Epidermal melanocyte (primary cell): ENCODE data around the gene TSTD1.
"Not testable (repeated sequence)": the region's sequence is repeated elsewhere in the genome, so short reads cannot be mapped to it uniquely, and the experiment has no call there.

Experiments used
- DNase-seq: peaks from one replicate; pipeline ENCODE4 v3.0.0; 2011; ENCODE audit warnings: low spot score; ENCODE audit not compliant: insufficient read length

TSTD1 gene

DNA sequence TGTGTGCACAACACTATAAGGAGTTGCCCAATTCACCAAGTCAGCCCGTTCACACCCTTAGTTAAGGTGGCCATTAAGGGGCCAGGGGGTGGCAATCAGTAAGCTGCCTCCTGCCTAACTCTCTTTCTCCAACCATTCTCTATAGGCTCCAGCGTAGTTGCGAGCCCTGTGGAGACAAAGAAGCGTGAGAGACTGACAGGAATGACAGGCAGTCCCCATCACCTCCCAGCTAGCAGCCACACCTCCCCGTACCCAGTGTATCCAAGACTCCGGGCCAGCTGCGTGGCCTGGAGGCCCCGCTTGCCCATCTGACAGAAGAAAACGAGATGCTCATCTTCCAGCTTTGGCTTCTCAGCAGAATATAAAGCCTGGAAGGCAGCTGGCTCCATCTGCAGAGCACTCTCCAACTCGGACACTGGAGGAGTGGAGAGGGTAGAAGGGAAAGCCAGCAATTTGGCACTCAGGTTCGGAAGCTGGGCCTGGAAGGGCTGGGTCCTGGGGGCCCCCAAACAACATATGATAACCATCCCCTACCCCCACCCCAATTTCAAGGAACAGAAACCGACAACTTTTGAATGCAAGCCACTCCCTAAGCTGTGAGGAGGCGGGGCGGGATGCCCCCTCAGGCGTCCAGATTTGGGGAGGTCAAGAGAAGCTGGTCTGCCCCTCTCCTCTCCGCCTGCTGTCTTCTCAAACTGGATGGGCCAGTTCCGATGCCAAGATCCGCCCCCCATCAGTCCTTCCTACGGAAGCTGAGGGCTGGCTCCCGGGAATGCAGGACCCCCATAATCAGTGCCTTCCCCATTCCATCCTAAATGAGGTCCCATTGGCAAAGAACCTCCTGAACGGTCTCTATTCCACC lies 872 bp downstream of the TSTD1 start:
- no peak for DNase-seq

DNA sequence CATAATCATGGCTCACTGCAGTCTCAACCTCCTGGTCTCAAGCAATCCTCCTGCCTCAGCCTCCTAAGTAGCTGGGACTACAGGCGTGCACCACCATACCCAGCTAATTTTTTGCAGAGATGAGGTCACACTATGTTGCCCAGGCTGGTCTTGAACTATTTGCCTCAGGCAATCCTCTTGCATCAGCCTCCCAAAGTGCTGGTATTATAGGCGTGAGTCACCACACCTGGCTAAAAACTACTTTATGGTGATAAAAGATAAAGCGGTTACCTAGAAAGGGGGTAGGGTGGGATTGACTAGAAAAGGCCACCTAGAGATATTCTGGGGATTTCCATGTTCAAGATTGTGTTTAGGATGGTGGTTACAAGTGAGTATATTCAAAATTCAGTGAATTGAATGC lies 5.0 kb downstream of the TSTD1 start:
- DNase-seq: peak; percentile 14

DNA sequence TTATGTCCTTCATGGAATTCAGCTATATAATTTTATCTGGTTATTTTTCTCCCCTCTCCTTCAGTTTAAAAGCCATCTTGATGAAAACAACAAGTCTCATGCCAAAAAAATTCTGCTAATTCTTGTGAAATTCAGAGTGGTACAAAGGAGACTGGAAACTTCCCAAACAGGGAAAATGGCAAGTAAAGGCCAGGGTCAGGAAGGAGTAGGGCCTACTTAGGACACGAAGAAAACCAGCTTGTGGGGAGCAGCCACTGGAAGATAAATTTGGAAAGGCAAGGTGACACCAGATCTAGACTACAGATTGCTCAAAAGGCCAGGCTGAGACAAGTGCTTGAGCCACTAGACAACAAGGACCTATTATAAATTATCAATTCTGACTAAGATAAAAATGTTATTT lies 6.4 kb downstream of the TSTD1 start:
- peak; percentile 17 for DNase-seq

DNA sequence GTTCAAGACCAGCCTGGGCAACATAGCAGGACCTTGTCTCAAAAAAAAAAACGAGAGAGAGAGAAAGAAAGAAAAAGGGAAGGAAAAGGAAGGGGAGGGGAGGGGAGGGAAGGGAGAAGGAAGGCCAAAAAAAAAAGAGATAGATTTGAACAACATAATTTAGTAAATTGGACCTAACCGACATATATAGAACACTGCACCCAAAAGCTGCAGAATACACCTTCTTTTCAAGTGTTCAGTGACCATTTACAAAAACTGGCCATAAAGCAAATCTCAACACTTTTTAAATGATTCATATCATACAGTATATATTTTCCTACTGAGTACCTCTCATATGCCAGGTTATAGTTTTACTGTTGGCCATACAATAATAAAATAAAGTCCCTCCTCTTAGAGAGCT lies 6.9 kb downstream of the TSTD1 start:
- no peak for DNase-seq

DNA sequence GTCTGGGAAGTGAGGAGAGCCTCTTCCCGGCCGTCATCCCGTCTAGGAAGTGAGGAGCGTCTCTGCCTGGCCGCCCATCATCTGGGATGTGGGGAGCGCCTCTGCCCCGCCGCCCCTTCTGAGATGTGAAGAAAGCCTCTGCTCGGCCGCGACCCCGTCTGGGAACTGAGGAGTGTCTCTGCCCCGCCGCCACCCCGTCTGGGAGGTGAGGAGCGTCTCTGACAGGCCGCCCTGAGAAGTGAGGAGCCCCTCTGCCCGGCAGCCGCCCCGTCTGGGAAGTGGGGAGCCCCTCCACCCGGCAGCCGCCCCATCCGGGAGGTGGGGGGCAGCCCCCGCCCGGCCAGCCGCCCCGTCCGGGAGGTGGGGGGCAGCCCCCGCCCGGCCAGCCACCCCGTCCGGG lies 9.3 kb downstream of the TSTD1 start:
- not testable (repeated sequence) for DNase-seq

- DNase-seq: not testable (repeated sequence)
Measured at GRCh38 chr1:161026954-161027353, 11.8 kb downstream of the TSTD1 start.

DNA sequence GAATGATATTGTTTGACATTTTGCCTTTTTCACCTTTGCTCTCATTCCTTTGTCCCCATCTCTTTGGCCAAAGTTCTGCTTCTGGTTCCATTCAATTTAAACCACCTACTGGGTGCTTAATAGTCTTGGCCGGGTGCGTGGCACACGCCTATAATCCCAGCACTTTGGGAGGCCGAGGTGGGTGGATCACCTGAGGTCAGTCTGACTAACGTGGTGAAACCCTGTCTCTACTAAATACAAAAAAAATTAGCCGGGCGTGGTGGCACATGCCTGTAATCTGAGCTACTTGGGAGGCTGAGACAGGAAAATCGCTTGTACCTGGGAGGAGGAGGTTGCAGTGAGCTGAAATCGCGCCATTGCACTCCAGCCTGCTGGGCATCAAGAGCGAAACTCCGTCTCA lies 16.3 kb downstream of the TSTD1 start:
- DNase-seq: not testable (repeated sequence)

DNA sequence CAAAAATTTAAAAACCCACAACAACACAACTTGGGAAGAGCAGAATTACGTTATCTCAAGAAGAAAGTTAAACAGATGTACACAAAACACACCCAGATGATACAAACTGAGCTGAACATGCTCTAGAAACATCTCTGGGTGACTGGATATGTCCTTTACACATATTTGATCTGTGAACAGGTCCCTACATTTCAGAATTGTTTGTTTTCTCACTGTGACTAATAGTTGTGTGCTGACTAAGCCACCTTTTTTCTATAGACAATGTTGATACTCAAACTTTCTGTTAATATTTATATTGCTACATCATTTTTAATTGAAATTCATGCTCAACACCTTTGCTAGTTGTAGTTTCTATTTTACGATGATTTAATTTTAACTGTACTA lies 16.8 kb downstream of the TSTD1 start:
- no peak for DNase-seq

DNA sequence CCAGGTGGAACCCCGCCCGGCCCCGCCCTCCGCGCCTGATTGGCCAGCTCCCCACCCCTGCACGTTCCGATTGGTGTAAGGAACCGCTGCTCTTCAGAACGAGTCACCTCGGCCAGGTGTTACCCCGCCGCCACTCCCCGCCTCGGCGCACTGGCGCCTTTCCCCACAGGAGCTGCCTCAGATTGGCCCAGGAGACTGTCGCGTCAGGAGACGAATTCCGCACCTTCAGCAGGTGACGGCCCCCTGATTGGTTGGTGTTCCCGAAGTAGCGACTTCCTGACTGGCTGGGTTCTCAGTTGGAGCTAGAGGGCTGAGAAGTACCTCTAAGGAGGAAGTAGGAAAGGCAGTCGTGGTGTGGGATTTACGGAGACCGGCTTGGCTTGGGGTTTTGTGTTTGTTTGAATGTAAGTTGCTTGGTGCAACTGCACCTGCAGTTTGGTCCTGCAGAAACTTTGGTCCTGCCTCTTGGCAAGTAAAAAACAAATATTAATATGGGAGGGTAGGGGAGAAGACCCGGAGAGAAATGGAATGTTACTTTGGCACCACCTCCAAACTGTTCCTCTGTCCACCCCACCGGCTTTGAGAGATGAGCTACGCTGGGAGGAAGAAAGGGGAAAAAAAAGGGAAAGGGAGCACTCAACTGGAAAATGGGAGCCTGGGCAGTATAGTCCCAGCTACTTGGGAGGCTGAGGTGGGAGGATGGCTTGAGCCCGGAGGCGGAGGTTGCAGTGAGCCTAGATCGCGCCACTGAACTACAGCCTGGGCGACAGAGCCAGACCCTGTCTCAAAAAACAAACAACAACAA lies 17.4 kb downstream of the TSTD1 start:
- peak; percentile 84 for DNase-seq

GRCh38 chr1:161020509-161021164 lies 18.1 kb downstream of the TSTD1 start, which contains the start of gene F11R:
Gene F11R (minus strand): TSS chr1:161021152. CDS start chr1:161021073, 79 bp downstream.
- DNase-seq: no peak

DNA sequence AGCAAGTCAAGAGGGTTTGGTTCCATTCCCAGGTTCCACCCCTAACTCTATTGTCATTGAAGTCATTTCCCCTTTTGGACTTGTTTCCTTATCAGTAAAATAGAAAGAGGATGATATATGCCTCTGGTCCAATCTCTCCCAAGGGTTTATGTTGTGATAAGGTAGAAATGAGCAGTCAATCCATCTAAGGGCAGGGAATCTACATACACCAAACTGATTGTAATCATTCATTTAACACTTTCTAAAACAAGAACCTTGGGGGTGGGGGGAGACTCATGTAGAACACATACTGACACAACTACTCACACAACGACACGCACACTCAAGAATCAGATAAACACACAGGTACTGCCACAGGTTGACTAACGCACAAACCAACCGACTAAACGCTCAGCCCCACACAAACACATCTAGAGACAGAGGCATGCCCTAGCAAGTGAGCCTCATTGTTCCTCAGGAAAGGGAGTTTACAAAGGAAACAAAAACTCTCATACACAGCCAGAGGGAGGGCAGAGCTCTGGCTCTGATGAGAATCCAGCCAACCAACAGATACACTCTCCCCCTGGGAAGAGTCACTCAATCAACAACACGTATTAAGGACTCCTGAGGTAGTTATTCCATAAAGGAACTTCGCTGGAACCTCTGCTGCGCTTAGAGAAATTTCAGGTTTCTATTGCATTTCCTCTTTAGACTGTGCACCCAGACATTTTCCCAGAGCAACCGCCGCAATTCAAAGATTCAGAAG lies 18.8 kb downstream of the TSTD1 start:
- no peak for DNase-seq

DNA sequence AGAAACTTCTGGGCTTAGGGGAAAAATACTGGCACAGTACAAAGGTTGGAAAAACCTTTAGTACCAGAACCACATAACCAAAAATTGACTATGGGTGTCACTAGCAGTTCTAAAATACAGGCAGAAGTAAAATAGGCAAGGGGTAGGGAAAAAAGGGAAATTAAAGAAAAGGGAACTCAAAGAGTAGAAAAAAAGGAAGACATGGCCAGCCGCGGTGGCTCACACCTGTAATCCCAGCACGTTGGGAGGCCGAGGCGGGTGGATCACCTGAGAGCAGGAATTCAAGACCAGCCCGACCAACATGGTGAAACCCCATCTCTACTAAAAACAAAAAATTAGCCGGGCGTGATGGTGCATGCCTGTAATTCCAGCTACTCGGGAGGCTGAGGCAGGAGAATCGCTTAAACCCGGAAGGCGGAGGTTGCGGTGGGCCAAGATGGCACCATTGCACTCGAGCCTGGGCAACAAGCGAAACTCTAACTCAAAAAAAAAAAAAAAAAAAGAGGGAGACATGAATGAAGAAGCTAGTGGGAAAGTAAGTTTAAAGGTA lies 19.6 kb downstream of the TSTD1 start:
- DNase-seq: not testable (repeated sequence)

DNA sequence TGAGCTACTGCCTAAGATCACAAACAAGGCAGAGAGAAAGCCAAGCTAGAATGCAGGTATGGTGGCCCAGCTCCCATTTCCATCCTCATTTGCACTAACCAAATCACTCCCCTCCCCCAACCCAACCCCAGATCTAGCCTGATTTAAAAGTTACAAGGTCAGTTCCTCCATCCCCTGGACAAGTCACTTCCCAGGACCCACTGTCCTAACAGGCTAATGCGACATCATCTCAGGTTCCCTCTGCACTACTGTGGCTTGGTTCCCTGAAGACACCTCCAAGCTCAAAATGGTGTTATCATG lies 20.2 kb downstream of the TSTD1 start:
- DNase-seq: no peak

- DNase-seq: no peak
Measured at GRCh38 chr1:161017756-161018630, 20.8 kb downstream of the TSTD1 start.

DNA sequence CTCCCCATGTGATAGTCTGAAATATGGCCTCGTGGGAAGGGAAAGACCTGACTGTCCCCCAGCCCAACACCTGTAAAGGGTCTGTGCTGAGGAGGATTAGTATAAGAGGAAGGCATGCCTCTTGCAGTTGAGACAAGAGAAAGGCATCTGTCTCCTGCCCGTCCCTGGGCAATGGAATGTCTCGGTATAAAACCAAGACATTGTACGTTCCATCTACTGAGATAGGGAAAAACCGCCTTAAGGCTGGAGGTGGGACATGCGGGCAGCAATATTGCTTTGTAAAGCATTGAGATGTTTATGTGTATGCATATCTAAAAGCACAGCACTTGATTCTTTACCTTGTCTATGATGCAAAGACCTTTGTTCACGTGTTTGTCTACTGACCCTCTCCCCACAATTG lies 21.6 kb downstream of the TSTD1 start:
- DNase-seq: not testable (repeated sequence)

- DNase-seq: not testable (repeated sequence)
Measured at GRCh38 chr1:161016683-161017082, 22.1 kb downstream of the TSTD1 start.

GRCh38 chr1:161013488-161014230 lies 25.1 kb downstream of the TSTD1 start:
- no peak for DNase-seq

GRCh38 chr1:161013131-161013487 lies 25.7 kb downstream of the TSTD1 start:
- DNase-seq: no peak

DNA sequence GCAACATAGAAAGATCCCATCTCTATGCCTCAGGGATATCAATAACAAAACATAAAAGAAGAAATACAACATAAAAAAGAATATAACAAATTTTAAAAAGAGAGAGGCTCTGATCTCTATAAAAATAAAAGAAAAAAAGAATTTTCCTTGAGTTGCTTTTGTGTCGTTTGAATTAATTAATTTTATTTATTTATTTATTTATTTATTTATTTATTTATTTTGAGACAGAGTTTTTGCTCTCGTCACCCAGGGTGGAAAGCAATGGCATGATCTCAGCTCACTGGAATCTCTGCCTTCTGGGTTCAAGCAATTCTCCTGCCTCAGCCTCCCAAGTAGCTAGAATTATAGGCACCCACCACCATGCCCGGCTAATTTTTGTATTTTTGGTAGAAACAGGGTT lies 26.3 kb downstream of the TSTD1 start:
- no peak for DNase-seq
